ENCODE data around the gene TANGO6. TPM values are rescaled to one million over a fixed set of nuclear protein-coding genes. Genes with fewer than 3 reads are reported as not detected.

TANGO6 gene
- total and polyA plus RNA-seq, 9 donors = 4.7 to 27.8 (median 15.5) TPM

DNA sequence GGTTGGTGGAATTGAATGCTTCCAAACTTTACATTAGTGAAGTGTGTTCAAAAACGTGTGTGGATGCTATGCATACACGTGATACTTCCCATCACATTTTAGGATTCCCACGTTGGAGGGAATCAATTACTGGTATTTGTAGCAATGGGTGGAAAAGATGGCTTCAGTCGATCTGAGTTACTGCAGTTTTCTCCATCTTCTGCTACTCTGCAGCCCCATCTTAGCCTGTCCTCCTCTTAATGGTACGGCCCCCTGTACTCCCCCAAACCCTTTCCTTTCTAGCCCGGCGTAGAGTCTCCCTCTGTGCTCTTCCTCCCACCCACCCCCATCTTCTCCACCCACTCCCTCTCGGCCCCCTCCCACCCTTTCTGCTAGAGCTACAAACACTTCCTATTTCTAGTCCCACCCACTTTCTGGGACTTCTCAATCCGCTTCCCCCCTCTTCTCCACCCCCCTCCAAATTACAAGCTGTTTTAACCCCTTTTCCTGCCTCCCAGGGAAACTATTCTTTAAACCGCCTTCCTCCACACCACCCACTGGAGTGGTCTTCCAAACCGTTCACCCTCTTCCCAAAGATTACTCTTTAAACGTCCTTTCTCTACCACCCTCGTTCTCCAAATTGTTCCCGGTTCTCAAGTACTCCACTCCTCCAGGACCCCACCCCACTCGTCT lies 288.0 kb downstream of the TANGO6 start:
- H3K9me3 ChIP-seq = no peaks in the 10 kb centered on the region
- DNase-seq = peak in 1 of 5 donors; percentile 35
- intact Hi-C loops (cut with DNase I) = no loop called here
- H3K4me1 ChIP-seq (ENCODE audit: insufficient read depth) = peaks cover 7% of the 10 kb centered on the region
- peak overlapping the region; percentile 59 to 88 for H3K27ac ChIP-seq
- H3K27me3 ChIP-seq = no peaks in the 10 kb centered on the region
- 0 to 2% (median 1%) methylated on average over 15 of the region's 15 CpGs for WGBS, 3 donors
- no peaks in the 10 kb centered on the region for H3K36me3 ChIP-seq
- peak overlapping the region; percentile 97 for H3K4me3 ChIP-seq
- no peak for TF ChIP-seq POLR2A (IDR thresholded peaks at IDR 0.05)
- TF ChIP-seq, protein P1, sequence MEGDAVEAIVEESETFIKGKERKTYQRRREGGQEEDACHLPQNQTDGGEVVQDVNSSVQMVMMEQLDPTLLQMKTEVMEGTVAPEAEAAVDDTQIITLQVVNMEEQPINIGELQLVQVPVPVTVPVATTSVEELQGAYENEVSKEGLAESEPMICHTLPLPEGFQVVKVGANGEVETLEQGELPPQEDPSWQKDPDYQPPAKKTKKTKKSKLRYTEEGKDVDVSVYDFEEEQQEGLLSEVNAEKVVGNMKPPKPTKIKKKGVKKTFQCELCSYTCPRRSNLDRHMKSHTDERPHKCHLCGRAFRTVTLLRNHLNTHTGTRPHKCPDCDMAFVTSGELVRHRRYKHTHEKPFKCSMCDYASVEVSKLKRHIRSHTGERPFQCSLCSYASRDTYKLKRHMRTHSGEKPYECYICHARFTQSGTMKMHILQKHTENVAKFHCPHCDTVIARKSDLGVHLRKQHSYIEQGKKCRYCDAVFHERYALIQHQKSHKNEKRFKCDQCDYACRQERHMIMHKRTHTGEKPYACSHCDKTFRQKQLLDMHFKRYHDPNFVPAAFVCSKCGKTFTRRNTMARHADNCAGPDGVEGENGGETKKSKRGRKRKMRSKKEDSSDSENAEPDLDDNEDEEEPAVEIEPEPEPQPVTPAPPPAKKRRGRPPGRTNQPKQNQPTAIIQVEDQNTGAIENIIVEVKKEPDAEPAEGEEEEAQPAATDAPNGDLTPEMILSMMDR (IDR thresholded peaks at IDR 0.05) = no peak
- no peak for TF ChIP-seq EP300 (IDR thresholded peaks at IDR 0.05)

DNA sequence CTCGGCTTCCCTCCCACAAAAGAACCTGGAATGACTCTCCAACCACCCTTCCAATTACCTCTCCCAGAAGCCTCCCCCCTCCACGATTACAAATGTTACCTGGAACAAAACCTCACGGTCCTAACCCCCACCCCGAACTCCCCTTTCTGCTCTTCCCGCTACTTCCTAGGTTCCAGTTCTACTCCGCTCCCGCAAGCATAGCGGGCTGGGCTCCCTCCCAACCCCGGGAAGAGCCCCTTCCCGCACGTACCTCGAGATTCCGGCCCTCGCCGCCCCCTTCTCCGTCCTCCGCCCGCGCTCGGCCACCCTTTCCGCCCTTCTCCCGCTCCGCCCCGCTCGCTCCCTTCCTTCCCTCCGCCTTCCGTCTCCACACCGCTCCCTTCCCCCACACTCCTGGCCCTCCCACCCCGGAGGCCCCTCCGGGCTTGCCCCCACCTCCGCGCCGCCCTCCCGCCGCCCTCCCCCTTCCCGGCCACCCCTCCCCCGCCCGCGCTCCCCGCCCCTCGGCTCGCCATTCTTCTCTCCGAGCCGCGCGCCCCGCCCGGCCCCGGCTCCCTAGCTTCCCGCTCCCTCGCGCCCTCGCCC lies 288.6 kb downstream of the TANGO6 start:
- no peaks in the 10 kb centered on the region for H3K36me3 ChIP-seq
- peak; percentile 81 to 87 (median 84) for DNase-seq
- H3K27me3 ChIP-seq = no peaks in the 10 kb centered on the region
- H3K27ac ChIP-seq = peak overlapping the region; percentile 59 to 88
- H3K4me1 ChIP-seq (ENCODE audit: insufficient read depth) = peaks cover 7% of the 10 kb centered on the region
- peak overlapping the region; percentile 97 for H3K4me3 ChIP-seq
- WGBS, 3 donors = 1% methylated on average over 34 to 52 of the region's 53 CpGs
- no peaks in the 10 kb centered on the region for H3K9me3 ChIP-seq
- intact Hi-C loops (cut with DNase I) = no loop called here
- TF ChIP-seq EP300 (IDR thresholded peaks at IDR 0.05) = no peak
- TF ChIP-seq POLR2A (IDR thresholded peaks at IDR 0.05) = no peak
- TF ChIP-seq, protein P1 (IDR thresholded peaks at IDR 0.05) = no peak

DNA sequence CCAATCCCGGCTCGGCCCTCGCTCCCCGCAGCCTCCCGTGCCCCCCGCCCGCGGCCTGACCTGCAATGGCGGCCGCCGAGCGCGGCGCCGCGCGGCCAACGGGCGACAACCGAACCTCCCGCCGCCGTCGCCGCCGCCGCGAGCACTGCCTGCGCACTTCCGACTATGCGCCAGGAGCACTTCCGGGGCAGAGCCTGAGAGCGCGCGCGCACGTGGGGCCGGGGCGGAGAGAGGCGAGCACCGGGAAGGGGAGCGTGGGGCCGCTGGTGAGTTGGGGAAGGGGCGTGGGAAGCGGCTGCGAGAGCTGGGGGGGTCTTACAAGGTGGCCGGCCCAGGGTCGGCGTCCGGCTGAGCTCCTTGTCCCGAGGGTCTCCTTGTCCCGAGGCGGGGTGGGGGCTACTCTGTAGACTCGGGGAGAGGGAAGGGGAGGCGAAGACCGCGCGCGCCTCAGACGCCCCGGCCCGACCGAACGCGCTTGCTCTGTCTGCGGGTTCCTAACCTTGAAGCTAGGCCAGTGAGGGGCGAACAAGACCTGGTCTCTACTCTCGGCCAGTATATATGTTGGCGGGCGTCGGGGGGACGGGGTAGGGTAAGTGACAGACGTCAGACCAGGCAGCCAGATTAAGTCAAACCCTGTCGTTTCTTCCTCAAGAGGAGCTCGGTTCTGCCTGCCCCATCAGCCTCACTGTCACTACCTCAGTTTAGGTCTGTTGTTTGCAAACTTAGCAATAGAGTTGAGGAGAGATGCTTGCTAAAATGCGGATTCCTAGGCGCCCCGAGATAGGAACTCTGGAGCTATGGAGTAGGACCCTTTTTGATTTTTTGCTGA lies 289.3 kb downstream of the TANGO6 start, which contains the start of the genes CHTF8 and UTP4:
TSS of gene CHTF8 (minus strand) at position 165 of the 829 bp plus-strand sequence. CDS start 11,130 bp downstream, outside the sequence.
TSS of gene UTP4 (plus strand) at position 226 of the 829 bp plus-strand sequence. CDS start 811 bp downstream, outside the sequence.
- Histone ChIP-seq H3K27ac (peak within 1 kb of the TSS; percentile 59 to 88), H3K9me3 (no peaks in the 10 kb centered on the region), H3K4me3 (peak within 1 kb of the TSS; percentile 97), H3K27me3 (no peaks in the 10 kb centered on the region), H3K36me3 (no peaks in the 10 kb centered on the region), H3K4me1 (ENCODE audit: insufficient read depth) (peaks cover 7% of the 10 kb centered on the region)
- TF ChIP-seq POLR2A (IDR thresholded peaks at IDR 0.05) (peak; percentile 99), EP300 (IDR thresholded peaks at IDR 0.05) (no peak)
- TF ChIP-seq, protein P1 (IDR thresholded peaks at IDR 0.05) = peak in 1 of 3 donors; percentile 25
- 0 to 1% (median 1%) methylated on average over 63 to 78 of the region's 78 CpGs for WGBS, 3 donors
- peak; percentile 84 to 89 (median 87) for DNase-seq
- intact Hi-C loops (cut with DNase I) = no loop called here

DNA sequence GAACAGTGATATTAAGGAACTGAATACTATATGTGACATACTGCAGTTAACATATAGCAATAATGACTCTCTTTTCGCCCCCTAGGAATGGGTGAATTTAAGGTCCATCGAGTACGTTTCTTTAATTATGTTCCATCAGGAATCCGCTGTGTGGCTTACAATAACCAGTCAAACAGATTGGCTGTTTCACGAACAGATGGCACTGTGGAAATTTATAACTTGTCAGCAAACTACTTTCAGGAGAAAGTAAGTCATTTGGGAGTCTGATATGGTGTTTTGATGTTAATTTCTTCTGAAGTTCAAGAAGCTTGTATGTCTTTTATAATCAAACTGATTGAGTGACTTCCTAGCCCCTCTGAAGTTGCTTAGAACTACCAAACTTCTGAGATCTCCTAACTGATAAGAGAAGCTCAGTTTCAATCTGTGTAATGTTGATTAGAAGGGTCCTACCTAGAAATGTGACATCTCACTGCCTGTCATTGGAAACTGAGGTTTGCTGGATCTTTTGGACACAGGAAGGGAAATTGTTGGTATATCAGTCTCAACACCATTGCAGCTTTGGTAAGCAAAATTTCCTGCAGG lies 290.1 kb downstream of the TANGO6 start:
- 25 to 27% (median 27%) methylated on average over 5 of the region's 5 CpGs for WGBS, 3 donors
- intact Hi-C loops (cut with DNase I) = no loop called here
- H3K4me3 ChIP-seq = peak overlapping the region; percentile 97
- H3K27me3 ChIP-seq = no peaks in the 10 kb centered on the region
- TF ChIP-seq EP300 (IDR thresholded peaks at IDR 0.05) = no peak
- no peak for TF ChIP-seq POLR2A (IDR thresholded peaks at IDR 0.05)
- TF ChIP-seq, protein P1 (IDR thresholded peaks at IDR 0.05) = no peak
- no peaks in the 10 kb centered on the region for H3K36me3 ChIP-seq
- H3K27ac ChIP-seq = no peak overlapping the region
- H3K9me3 ChIP-seq = no peaks in the 10 kb centered on the region
- peaks cover 7% of the 10 kb centered on the region for H3K4me1 ChIP-seq (ENCODE audit: insufficient read depth)
- no peak for DNase-seq

Measured in ovary (tissue), 9 donors.